ENCODE measurements around the gene PAX7.

The PAX7 gene

GRCh38 chr1:18734001-18734400 is 103.4 kb downstream of the PAX7 start:
- H3K27ac ChIP-seq = no peak overlapping the region
- TF ChIP-seq, protein P1, sequence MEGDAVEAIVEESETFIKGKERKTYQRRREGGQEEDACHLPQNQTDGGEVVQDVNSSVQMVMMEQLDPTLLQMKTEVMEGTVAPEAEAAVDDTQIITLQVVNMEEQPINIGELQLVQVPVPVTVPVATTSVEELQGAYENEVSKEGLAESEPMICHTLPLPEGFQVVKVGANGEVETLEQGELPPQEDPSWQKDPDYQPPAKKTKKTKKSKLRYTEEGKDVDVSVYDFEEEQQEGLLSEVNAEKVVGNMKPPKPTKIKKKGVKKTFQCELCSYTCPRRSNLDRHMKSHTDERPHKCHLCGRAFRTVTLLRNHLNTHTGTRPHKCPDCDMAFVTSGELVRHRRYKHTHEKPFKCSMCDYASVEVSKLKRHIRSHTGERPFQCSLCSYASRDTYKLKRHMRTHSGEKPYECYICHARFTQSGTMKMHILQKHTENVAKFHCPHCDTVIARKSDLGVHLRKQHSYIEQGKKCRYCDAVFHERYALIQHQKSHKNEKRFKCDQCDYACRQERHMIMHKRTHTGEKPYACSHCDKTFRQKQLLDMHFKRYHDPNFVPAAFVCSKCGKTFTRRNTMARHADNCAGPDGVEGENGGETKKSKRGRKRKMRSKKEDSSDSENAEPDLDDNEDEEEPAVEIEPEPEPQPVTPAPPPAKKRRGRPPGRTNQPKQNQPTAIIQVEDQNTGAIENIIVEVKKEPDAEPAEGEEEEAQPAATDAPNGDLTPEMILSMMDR (IDR thresholded peaks at IDR 0.05) = no peak
- no peak for TF ChIP-seq ZFX (IDR thresholded peaks at IDR 0.05; ENCODE audit: borderline replicate concordance)

GRCh38 chr1:18734461-18735223 is 104.0 kb downstream of the PAX7 start:
- H3K27ac ChIP-seq = no peak overlapping the region
- no peak for TF ChIP-seq ZFX (IDR thresholded peaks at IDR 0.05; ENCODE audit: borderline replicate concordance)
- TF ChIP-seq, protein P1 (IDR thresholded peaks at IDR 0.05) = no peak

- H3K27ac ChIP-seq = no peak overlapping the region
- TF ChIP-seq, protein P1 (IDR thresholded peaks at IDR 0.05) = no peak
- TF ChIP-seq ZFX (IDR thresholded peaks at IDR 0.05; ENCODE audit: borderline replicate concordance) = no peak
These were observed 104.8 kb downstream of the PAX7 start for GRCh38 chr1:18735224-18735997.

DNA sequence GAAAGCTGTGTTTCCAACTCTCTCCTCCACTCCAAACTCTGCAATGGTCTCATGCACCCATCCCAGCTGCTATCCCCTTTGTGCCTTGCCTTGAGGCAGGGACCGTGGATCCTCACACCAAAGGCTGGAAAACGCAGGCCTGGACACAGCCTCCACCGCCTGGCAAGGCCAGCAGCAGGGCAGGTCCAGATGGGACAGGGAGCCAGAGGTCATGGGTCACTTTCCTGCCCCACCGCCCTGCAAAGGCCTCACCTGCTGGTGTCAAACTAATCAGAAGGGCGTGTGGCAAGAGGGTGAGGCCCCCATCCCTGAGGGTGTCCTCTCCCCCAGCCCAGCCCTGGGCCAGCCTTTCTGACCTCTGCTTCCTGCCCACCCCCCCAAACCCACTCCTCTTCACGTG is 106.3 kb downstream of the PAX7 start:
- H3K27ac ChIP-seq = no peak overlapping the region
- TF ChIP-seq ZFX (IDR thresholded peaks at IDR 0.05; ENCODE audit: borderline replicate concordance) = no peak
- TF ChIP-seq, protein P1 (IDR thresholded peaks at IDR 0.05) = no peak

- TF ChIP-seq, protein P1 (IDR thresholded peaks at IDR 0.05) = no peak
- TF ChIP-seq ZFX (IDR thresholded peaks at IDR 0.05; ENCODE audit: borderline replicate concordance) = no peak
- no peak overlapping the region for H3K27ac ChIP-seq
These were observed 107.5 kb downstream of the PAX7 start for GRCh38 chr1:18738126-18738525.

GRCh38 chr1:18738617-18739016 is 108.0 kb downstream of the PAX7 start:
- H3K27ac ChIP-seq = no peak overlapping the region
- TF ChIP-seq ZFX (IDR thresholded peaks at IDR 0.05; ENCODE audit: borderline replicate concordance) = no peak
- TF ChIP-seq, protein P1 (IDR thresholded peaks at IDR 0.05) = no peak

GRCh38 chr1:18739408-18739807 is 108.8 kb downstream of the PAX7 start:
- TF ChIP-seq ZFX (IDR thresholded peaks at IDR 0.05; ENCODE audit: borderline replicate concordance) = no peak
- TF ChIP-seq, protein P1 (IDR thresholded peaks at IDR 0.05) = no peak
- no peak overlapping the region for H3K27ac ChIP-seq
